HG03159 (cell line): Measurements from ENCODE around the gene EDN2.

Experiments used
- ATAC-seq: cut with Tn5 transposase; IDR thresholded peaks from one replicate; pipeline ENCODE4 v1.9.1; 2021; ENCODE audit warnings: mild to moderate bottlenecking, moderate library complexity; ENCODE audit not compliant: unreplicated experiment

Gene EDN2

DNA sequence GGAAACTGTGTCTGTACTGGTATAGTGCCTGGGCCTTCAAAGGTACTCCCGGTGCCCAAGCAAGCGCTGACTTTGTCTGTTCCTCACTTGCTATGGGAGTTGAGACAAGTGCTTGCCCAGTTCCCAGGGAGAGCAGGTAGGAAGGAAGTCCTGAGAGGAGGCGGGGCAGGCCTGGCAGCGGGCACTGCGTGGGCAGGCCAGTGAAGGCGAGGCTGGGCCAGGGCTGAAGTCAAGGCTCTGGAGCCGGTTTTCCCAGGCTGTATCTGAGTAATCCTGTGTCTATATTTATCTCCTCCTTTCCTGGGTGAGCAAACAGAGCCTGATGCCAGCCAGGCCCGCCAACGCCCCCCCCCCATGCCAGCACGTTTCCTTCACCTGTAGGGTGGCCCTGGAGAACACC lies 15.9 kb upstream of the EDN2 start:
- ATAC-seq: no peak

DNA sequence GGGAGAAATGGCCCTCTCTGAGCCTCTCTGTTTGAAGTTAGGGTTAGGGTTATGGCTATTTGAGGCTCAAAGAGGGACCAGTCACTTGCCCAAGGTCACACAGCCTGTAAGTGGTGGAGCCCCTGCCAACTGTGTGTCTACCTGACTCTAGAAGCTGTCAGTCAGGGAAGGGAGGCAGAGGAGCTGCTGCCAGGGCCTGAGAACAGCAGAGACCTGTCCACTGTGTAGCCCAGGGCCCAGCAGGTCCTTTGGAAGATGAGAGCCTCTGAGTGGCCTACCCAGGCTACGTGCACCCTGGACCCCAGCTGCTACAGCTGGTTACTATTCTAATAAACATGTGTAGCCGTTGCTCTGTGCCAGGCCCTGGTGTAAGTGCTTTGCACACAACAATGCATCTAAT lies 15.1 kb upstream of the EDN2 start:
- no peak for ATAC-seq

- no peak for ATAC-seq
Observed at GRCh38 chr1:41498804-41499203, 14.3 kb upstream of the EDN2 start.

DNA sequence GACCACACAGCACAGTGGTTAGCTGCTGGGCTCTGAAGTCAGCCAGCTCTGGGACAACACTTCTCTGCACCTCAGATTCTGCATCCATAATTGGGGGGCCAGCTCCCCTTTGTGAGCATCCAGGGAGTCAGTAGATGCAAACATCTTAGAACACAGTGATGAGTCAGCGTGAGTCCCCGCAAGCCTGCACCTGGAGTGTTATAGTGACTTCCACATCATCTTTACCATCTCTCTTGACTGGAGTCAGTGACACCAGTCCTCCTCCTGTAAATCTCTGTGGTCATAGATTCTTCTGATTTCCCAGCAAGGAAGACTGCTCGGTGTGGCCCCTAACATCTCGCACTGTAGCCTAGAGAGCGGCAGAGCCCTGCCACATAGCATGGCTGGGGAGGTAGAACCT lies 13.9 kb upstream of the EDN2 start:
- no peak for ATAC-seq

GRCh38 chr1:41497461-41498030 lies 13.1 kb upstream of the EDN2 start:
- no peak for ATAC-seq

- no peak for ATAC-seq
Observed at GRCh38 chr1:41497056-41497440, 12.6 kb upstream of the EDN2 start.

GRCh38 chr1:41496080-41497055 lies 11.9 kb upstream of the EDN2 start:
- ATAC-seq: no peak

GRCh38 chr1:41495210-41495948 lies 10.9 kb upstream of the EDN2 start:
- no peak for ATAC-seq

DNA sequence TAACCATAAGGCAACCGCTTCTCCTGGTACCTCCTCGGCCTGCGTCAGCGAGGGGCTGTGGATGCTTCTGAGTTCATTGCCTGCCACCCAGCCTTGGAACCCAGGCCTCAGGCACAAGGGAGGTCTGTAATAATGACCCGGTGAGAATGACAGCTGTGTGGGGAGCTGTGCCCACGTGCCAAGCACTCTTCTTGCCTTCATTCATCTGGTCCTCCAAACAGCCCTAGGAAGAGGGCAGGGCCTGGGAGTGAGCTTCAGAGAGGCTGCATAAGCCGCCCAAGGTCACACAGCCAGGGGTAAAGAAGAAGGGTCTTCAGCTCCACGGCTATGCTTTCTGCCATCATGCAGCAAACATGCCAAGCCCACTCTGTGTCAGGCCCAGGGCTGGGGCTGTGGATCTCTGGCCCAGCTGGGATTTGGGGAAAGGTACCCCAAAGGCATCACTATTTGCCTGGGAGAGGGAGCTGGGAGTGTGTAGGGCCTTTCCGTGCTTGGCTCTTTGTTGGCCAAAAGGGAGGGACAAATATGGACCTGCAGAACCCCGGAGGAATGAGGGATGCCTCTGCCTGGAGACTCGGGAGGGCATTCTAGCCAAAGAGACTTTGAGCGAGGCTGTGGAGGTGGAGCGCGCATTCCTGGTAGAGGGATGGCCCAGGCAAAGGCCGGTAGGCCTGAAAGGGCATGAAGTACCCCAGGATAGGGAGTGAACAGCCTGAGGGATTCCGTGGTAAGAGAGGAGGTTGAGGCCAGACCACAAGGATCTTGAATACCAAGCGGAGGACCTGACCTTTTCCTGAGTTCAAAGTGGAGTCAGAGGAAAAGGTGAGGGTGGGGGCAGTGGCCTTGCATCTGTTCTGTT lies 10.1 kb upstream of the EDN2 start:
- ATAC-seq: no peak

DNA sequence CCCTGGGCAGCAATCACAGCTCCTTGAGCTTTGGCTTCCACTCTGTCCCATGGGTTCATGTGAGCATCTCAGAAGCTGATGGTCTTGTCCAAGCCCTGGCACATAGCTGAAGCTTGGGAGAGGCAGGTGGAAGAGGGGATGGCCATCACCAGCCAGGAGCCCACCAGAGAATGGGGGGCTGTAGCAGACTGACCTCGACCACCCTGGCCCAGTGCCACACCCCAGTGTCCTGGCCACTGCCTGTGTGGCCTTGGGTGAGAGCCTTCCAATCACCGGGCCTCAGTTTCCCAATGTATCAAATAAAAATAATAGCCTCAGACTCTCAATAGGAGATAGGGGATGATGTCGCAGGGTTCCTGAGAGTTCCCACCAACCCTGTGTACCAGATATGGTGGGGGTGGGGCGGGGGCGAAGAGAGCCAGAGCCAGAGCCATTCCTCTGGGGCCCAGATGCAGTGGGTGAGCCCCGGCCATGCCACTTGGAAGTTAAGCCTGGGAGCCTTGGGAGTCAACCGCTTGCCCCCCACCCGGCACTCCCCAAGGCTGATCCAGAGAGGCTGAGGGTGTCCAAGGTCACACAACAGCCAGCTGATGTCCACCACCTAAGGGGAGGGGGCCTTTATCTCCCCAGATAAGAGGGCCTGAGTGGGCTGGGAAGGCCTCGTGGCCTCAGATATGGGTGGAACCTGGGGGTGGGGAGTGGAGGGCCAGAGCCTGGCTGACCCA lies 9.3 kb upstream of the EDN2 start:
- ATAC-seq: no peak

- ATAC-seq: no peak
Observed at GRCh38 chr1:41493117-41493536, 8.6 kb upstream of the EDN2 start.

- no peak for ATAC-seq
Observed at GRCh38 chr1:41492341-41492848, 7.9 kb upstream of the EDN2 start.

DNA sequence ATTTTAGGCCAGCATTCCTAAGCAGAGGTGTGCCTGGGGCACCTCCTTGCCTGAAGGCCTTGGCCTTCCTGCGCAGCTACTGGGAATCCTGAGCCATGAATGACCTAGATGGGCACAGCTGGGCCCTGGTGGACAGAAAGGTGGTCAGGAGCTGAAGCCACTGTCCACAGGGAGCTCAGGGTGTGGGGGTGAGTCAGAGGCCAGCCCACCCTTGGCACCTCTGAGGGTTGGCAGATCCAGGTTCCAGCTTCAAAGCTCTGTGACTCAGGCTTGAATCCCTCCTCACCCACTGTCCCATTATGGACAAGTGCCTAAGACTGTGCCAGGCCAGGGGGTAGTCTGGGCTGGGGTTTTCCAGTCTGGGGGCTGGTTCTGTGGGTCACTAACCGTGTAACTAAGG lies 6.4 kb upstream of the EDN2 start:
- no peak for ATAC-seq

GRCh38 chr1:41489561-41489960 lies 5.1 kb upstream of the EDN2 start:
- no peak for ATAC-seq

DNA sequence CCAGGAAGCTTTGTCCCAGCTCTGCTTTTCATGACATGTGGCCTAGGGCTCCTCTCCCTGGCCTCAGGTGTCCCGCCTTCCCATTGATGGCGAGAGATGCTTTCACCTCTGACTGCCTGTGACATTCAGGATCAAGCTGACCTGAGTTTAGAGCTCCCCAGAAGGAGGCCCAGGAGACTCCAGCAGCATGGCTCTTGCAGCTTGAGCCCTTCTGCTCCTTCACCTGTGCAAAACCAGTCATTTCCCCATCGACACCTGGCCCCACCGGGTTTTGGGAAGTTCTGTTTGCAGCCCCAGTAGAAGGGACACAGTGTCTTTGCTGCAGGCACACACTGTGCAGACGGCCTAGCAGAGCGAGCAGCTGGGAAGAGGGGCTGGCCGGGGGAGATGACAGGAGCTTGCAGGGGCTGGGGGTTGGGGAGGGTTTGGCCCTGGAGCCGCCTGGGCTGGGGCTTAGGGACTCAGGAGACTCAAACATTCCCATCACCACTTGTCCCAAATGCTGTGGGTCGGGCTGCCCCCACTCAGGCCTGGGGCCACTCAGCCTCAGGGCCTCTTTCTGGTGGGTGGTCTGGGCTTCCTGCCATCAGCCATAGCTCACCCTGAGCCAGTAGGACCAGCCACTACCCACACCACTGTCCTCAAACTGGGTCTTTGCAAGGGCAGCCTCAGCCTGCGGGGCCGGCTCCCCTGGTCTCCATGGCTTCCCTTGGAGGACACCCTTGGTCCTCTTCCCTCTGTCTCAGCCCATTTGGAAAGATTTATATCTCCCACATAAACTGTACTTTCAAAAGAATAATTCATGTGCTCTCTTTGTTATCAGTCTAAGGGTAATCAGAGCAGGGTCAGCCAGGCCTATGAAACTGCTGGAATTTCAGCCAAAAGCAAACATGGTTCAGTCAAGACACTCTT lies 3.8 kb upstream of the EDN2 start:
- no peak for ATAC-seq

DNA sequence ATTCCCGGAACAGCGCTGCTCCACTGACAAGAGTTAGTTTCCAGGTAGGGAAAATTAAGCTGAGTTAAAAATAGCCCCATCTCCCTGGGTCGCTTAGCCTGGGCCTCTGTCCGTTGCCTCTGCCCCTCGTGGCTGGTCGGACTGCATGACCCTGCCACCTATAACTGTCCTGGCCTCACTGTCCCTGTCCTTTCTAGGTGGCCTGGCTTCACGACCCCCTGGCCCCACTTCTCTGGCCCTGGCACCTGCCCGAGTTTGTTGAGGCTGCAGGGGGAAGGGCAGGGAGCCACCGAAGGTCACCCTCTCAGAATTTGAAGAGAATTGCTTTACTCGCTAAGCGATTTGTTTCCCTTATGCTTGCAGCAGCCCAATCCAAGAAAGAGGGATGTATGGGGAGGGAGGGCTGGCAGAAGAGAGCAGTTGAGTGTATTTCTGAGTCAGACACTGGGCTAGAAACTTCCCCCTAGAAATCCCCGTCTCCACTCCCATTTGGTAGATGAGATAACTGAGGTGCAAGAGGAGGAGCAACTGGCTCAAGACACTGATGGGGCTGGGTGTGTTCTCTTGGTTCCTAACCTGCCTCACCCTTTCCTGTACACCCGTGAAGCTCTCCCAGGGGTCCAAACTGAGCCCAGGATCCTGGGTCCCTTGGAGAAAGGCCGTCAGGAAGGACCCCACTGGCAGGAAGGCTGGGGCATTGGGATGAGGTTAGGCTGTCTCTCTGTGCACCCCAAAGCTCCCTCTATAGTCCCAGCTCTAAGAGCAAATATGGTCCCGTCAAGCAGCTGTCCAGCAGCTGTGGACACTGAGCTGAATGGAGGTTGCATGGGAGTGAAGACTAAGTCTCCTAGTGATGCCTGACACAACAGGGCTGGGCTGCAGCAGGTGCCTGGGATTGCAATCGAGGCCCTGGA lies 2.9 kb upstream of the EDN2 start:
- no peak for ATAC-seq

GRCh38 chr1:41486371-41487125 lies 2.1 kb upstream of the EDN2 start:
- no peak for ATAC-seq
